SU-DHL-6 (cell line): ENCODE data around the gene NELL1.

Experiments
- CTCF ChIP-seq: fragments of 200-600 bp; sonication (generic); IDR thresholded peaks from one replicate; pipeline ENCODE4 v1.5.1; 2017; ENCODE audit warnings: antibody characterized with exemption, mild to moderate bottlenecking, low read length, moderate library complexity; ENCODE audit not compliant: insufficient read depth, poor library complexity, severe bottlenecking
- EZH2phosphoT487 ChIP-seq: fragments of 200-600 bp; sonication (generic), shearing (Covaris generic); conservative IDR thresholded peaks from 2 replicates; pipeline ENCODE4 v1.6.1; 2018; ENCODE audit warnings: mild to moderate bottlenecking, antibody characterized with exemption, low read length, moderate library complexity, mixed read lengths

DNA sequence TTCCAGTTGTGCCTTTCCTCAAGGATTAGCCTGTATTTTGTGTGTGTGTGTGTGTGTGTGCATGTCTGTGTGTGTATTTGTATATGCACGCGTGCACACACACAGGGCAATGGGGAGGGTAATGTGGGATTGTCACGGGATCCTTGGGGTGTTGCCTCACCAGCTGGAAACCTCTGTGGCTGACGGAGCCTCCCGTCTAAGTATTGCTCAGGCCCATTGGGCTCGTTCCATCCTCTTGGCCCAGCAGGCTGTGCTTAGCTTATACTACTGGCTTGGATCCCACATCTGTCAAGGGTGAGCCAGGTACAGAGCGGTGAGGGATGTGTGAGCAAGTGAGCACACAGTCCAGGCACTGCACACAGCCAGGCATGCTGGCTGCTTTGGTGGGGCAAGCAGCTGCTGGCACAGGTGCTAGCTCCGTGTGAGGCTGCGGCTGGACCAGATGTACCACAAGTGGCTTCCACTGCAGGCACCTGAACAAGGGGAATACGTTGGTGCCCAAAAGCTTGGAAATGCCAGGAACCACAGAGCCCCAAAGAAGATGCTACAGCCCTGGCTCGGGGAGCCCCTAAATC is 462.8 kb downstream of the NELL1 start:
- TF ChIP-seq CTCF (no peak), EZH2phosphoT487 (no peak)
